GM18907 (cell line): ENCODE data around the gene MAPK8IP1.

Experiments
- ATAC-seq: cut with Tn5 transposase; IDR thresholded peaks from one replicate; pipeline ENCODE4 v1.9.1; 2021; ENCODE audit warnings: mild to moderate bottlenecking, moderate library complexity; ENCODE audit not compliant: unreplicated experiment

Gene MAPK8IP1

GRCh38 chr11:45859661-45860140, 25.8 kb upstream of the MAPK8IP1 start:
- no peak for ATAC-seq

GRCh38 chr11:45860348-45860747, 25.1 kb upstream of the MAPK8IP1 start:
- no peak for ATAC-seq

GRCh38 chr11:45860764-45861510, 24.5 kb upstream of the MAPK8IP1 start:
- ATAC-seq: no peak

GRCh38 chr11:45864041-45864440, 21.4 kb upstream of the MAPK8IP1 start:
- no peak for ATAC-seq

GRCh38 chr11:45869551-45869950, 15.9 kb upstream of the MAPK8IP1 start:
- no peak for ATAC-seq

- no peak for ATAC-seq
Measured at GRCh38 chr11:45870706-45871105, 14.7 kb upstream of the MAPK8IP1 start.

- no peak for ATAC-seq
Measured at GRCh38 chr11:45871638-45872037, 13.8 kb upstream of the MAPK8IP1 start.

GRCh38 chr11:45872651-45873356, 12.6 kb upstream of the MAPK8IP1 start:
- peak; percentile 42 for ATAC-seq

- ATAC-seq: no peak
Measured at GRCh38 chr11:45876401-45876800, 9.1 kb upstream of the MAPK8IP1 start.

- no peak for ATAC-seq
Measured at GRCh38 chr11:45877221-45877620, 8.2 kb upstream of the MAPK8IP1 start.

GRCh38 chr11:45877845-45878244, 7.6 kb upstream of the MAPK8IP1 start:
- no peak for ATAC-seq

GRCh38 chr11:45879803-45880686, 5.4 kb upstream of the MAPK8IP1 start:
- ATAC-seq: no peak

GRCh38 chr11:45880772-45881570, 4.5 kb upstream of the MAPK8IP1 start:
- ATAC-seq: no peak

- no peak for ATAC-seq
Measured at GRCh38 chr11:45881708-45882368, 3.6 kb upstream of the MAPK8IP1 start.

- ATAC-seq: no peak
Measured at GRCh38 chr11:45884596-45885185, 760 bp upstream of the MAPK8IP1 start.

GRCh38 chr11:45885921-45886721, 670 bp downstream of the MAPK8IP1 start:
- ATAC-seq: no peak

GRCh38 chr11:45886816-45887520, 1.5 kb downstream of the MAPK8IP1 start:
- no peak for ATAC-seq

GRCh38 chr11:45887587-45887986, 2.1 kb downstream of the MAPK8IP1 start:
- no peak for ATAC-seq
